22Rv1 (cell line): Measurements from ENCODE around the gene TUT7.

Experiments used
- H3K27ac ChIP-seq: fragments of 450-650 bp; 2 replicates; pipeline ENCODE4 v1.5.1; 2017
- CTCF ChIP-seq: fragments of 450-650 bp; IDR thresholded peaks from 2 replicates; pipeline ENCODE4 v1.5.1; 2017; ENCODE audit warnings: mild to moderate bottlenecking
- ZFX ChIP-seq: fragments of 450-650 bp; IDR thresholded peaks from 2 replicates; pipeline ENCODE4 v1.6.1; 2017; ENCODE audit warnings: antibody characterized with exemption, borderline replicate concordance

Gene TUT7

DNA sequence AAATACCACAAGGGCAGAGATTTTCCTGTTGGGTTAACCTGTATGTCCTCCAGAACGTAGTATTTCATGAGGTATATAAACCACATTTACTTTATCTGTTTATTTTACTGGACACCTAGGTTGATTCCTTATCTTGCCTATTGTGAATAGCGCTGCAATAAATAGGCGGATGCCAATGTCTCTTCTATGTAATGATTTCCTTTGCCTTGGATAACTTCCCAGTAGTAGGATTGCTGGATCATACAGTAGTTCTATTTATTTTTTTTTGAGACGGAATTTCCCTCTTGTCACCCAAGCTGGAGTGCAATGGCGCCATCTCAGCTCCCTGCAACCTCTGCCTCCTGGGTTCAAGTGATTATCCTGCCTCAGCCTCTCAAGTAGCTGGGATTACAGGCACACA is 15.6 kb upstream of the TUT7 start:
- TF ChIP-seq ZFX (no peak), CTCF (no peak)

DNA sequence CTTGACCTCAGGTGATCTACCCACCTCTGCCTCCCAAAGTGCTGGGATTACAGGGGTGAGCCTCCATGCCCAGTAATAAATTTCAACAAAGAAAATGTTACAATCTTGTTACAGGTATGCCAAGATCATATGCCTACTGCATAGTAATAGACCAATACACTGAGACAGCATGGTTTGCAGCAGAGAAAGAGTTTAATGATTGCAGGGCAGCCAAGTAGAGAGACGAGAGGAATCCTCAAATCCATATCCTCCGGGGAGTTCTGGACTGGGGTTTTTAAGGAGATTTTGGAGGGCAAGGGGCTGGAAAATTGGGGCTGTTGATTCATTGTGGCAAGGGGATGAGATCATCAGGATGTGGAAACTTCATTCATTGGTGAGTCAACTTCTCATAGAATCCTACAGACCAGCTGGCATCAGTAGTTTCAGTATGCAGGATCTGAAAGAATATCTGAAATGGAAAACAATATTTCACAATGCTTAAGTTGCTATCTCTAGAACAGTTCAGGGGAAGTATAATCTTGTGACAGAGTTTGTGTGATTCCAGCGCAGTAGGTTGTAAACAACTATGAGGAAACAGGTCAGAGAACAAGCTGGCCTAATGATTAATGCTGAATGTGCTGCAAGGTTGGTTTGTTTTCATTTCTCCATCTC is 14.8 kb upstream of the TUT7 start:
- H3K27ac ChIP-seq, result no peak overlapping the region
- TF ChIP-seq CTCF, result no peak
- no peak for TF ChIP-seq ZFX

More for the DNA sequence above, 15.6 kb upstream of the TUT7 start:
- no peak overlapping the region for H3K27ac ChIP-seq

- TF ChIP-seq CTCF (no peak), ZFX (no peak)
- H3K27ac ChIP-seq, result no peak overlapping the region
Observed at GRCh38 chr9:86361176-86361575, 7.0 kb upstream of the TUT7 start.

- no peak overlapping the region for H3K27ac ChIP-seq
- TF ChIP-seq CTCF (no peak), ZFX (no peak)
Observed at GRCh38 chr9:86359151-86359879, 5.1 kb upstream of the TUT7 start.

GRCh38 chr9:86356871-86357866 is 3.0 kb upstream of the TUT7 start:
- no peak overlapping the region for H3K27ac ChIP-seq
- TF ChIP-seq ZFX (no peak), CTCF (no peak)

DNA sequence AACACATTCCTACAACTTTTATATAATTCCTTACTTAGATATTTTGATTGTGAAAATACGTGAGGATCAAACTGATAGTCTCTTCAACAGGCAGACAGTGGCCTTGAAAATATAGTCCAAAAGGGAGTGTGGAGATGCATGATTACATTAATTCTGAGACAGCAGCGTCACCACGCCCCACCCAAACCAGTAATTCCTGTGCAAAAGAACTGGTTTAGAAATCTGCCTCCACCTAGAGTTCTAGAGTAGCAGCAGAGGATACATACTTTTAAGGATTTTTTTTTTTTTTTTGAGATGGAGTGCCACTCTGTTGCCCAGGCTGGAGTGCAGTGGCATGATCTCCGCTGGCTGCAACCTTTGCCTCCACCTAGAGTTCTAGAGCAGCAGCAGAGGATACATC is 1.6 kb upstream of the TUT7 start:
- H3K27ac ChIP-seq, result no peak overlapping the region
- TF ChIP-seq CTCF, result no peak
- TF ChIP-seq ZFX, result no peak
